ENCODE data around the gene MTMR6. TPM values are rescaled to one million over a fixed set of nuclear protein-coding genes. Genes with fewer than 3 reads are reported as not detected.

MTMR6 gene
- total RNA-seq, result 26.1 and 28.1 TPM in 2 replicates

GRCh38 chr13:25286969-25287961 is at the start of gene MTMR6:
Gene MTMR6 (minus strand): TSS chr13:25287488. CDS start chr13:25287247, 241 bp downstream.

GRCh38 chr13:25301347-25302113 is 14.2 kb upstream of the MTMR6 start, which contains the start of gene NUP58:
Gene NUP58 (plus strand): TSS chr13:25301625. CDS start chr13:25301774, 149 bp downstream.

Other genes with a start within 250 kb of the MTMR6 start
- 0.12 and 0.16 TPM in 2 replicates for gene PABPC3, start 191.4 kb downstream of the MTMR6 start, total RNA-seq
- gene AMER2, start 115.2 kb downstream of the MTMR6 start, total RNA-seq, result not detected in 2 replicates
- gene NUP58, start 14.1 kb upstream of the MTMR6 start, total RNA-seq, result 36.3 and 59.4 TPM in 2 replicates
- gene ATP8A2, start 84.5 kb upstream of the MTMR6 start, total RNA-seq, result under 0.01 and 0.16 TPM in 2 replicates

All from hair follicle dermal papilla cell (primary cell).